H54 (cell line): ENCODE results near the gene KRTAP3-2.

Experiments
- DNase-seq: peaks from one replicate; pipeline ENCODE4 v3.0.0; 2011; ENCODE audit warnings: low spot score, mixed read lengths; ENCODE audit not compliant: insufficient read length
- FAIRE-seq: peaks from 3 replicates; lab custom pipeline; 2011; peaks lifted over from hg19 to GRCh38; lab: Jason Lieb, UNC
- POLR2A ChIP-seq: IDR thresholded peaks from 2 replicates; pipeline ENCODE4 v1.6.1; 2011; ENCODE audit warnings: low read depth, mild to moderate bottlenecking, low read length

Gene KRTAP3-2

GRCh38 chr17:41001795-41002194, 2.1 kb upstream of the KRTAP3-2 start:
- DNase-seq = no peak
- no peak for TF ChIP-seq POLR2A
- FAIRE-seq = no peak

- DNase-seq (no peak), FAIRE-seq (no peak)
- TF ChIP-seq POLR2A = no peak
Observed at GRCh38 chr17:40997361-40997760, 2.3 kb downstream of the KRTAP3-2 start.

GRCh38 chr17:40996829-40997228, 2.9 kb downstream of the KRTAP3-2 start:
- no peak for TF ChIP-seq POLR2A
- FAIRE-seq = peak; percentile 15
- no peak for DNase-seq

GRCh38 chr17:40995116-40995515, 4.6 kb downstream of the KRTAP3-2 start:
- TF ChIP-seq POLR2A = no peak
- no peak for DNase-seq
- FAIRE-seq = no peak

- DNase-seq (no peak), FAIRE-seq (no peak)
- TF ChIP-seq POLR2A = no peak
Observed at GRCh38 chr17:40993839-40994238, 5.9 kb downstream of the KRTAP3-2 start, which contains the start of gene KRTAP3-3. Gene KRTAP3-3 (minus strand): TSS chr17:40994164. CDS start chr17:40994097, 67 bp downstream.

- no peak for FAIRE-seq
- no peak for TF ChIP-seq POLR2A
- no peak for DNase-seq
Observed at GRCh38 chr17:40993084-40993483, 6.6 kb downstream of the KRTAP3-2 start.

- no peak for DNase-seq
- TF ChIP-seq POLR2A = no peak
- no peak for FAIRE-seq
Observed at GRCh38 chr17:40992666-40993065, 7.0 kb downstream of the KRTAP3-2 start.

- no peak for TF ChIP-seq POLR2A
- no peak for FAIRE-seq
- DNase-seq = no peak
Observed at GRCh38 chr17:40986920-40987319, 12.8 kb downstream of the KRTAP3-2 start.

- TF ChIP-seq POLR2A = no peak
- no peak for FAIRE-seq
- DNase-seq = no peak
Observed at GRCh38 chr17:40984226-40984625, 15.5 kb downstream of the KRTAP3-2 start, which contains the start of gene KRT40. Gene KRT40 (minus strand): TSS chr17:40984326. CDS start chr17:40984273, 53 bp downstream.

GRCh38 chr17:40981115-40981514, 18.6 kb downstream of the KRTAP3-2 start:
- TF ChIP-seq POLR2A = no peak
- no peak for DNase-seq

GRCh38 chr17:40980596-40980995, 19.1 kb downstream of the KRTAP3-2 start:
- FAIRE-seq (no peak), DNase-seq (no peak)
- TF ChIP-seq POLR2A = no peak

More at GRCh38 chr17:40981115-40981514, 18.6 kb downstream of the KRTAP3-2 start:
- no peak for FAIRE-seq

- DNase-seq (no peak), FAIRE-seq (no peak)
- TF ChIP-seq POLR2A = no peak
Observed at GRCh38 chr17:40980117-40980516, 19.6 kb downstream of the KRTAP3-2 start.

GRCh38 chr17:40978575-40979151, 21.0 kb downstream of the KRTAP3-2 start:
- FAIRE-seq (no peak), DNase-seq (no peak)
- TF ChIP-seq POLR2A = no peak

GRCh38 chr17:40975516-40975915, 24.2 kb downstream of the KRTAP3-2 start:
- DNase-seq (no peak), FAIRE-seq (no peak)
- no peak for TF ChIP-seq POLR2A

- FAIRE-seq (no peak), DNase-seq (no peak)
- no peak for TF ChIP-seq POLR2A
Observed at GRCh38 chr17:40974366-40974765, 25.3 kb downstream of the KRTAP3-2 start.
